ENCODE measurements around the gene NRXN3. TPM values are rescaled to one million over a fixed set of nuclear protein-coding genes. Genes with fewer than 3 reads are reported as not detected.

NRXN3 gene
- total RNA-seq, 1 donor from 2014 or later: not detected

GRCh38 chr14:78790271-78790670, 620.1 kb downstream of the NRXN3 start:
- DNase-seq (ENCODE audit: low read depth in 2 of 2): no peak

GRCh38 chr14:78798757-78799156, 628.6 kb downstream of the NRXN3 start:
- no peak for DNase-seq (ENCODE audit: low read depth in 2 of 2)

GRCh38 chr14:78805570-78805969, 635.4 kb downstream of the NRXN3 start:
- DNase-seq (ENCODE audit: low read depth in 2 of 2): no peak

- DNase-seq (ENCODE audit: low read depth in 2 of 2): peak in 1 of 2 donors; percentile 21
Measured at GRCh38 chr14:78823035-78823434, 652.9 kb downstream of the NRXN3 start.

- no peak for DNase-seq (ENCODE audit: low read depth in 2 of 2)
Measured at GRCh38 chr14:78823516-78823915, 653.3 kb downstream of the NRXN3 start.

GRCh38 chr14:78829274-78829673, 659.1 kb downstream of the NRXN3 start:
- no peak for DNase-seq (ENCODE audit: low read depth in 2 of 2)

- no peak for DNase-seq (ENCODE audit: low read depth in 2 of 2)
Measured at GRCh38 chr14:78834766-78835451, 664.7 kb downstream of the NRXN3 start.

- no peak for DNase-seq (ENCODE audit: low read depth in 2 of 2)
Measured at GRCh38 chr14:78835909-78836308, 665.7 kb downstream of the NRXN3 start.

GRCh38 chr14:78836777-78837176, 666.6 kb downstream of the NRXN3 start:
- DNase-seq (ENCODE audit: low read depth in 2 of 2): peak; percentile 37 to 58

GRCh38 chr14:78838959-78839358, 668.8 kb downstream of the NRXN3 start:
- no peak for DNase-seq (ENCODE audit: low read depth in 2 of 2)

GRCh38 chr14:78840898-78841297, 670.7 kb downstream of the NRXN3 start:
- DNase-seq (ENCODE audit: low read depth in 2 of 2): no peak

GRCh38 chr14:78847801-78848200, 677.6 kb downstream of the NRXN3 start:
- no peak for DNase-seq (ENCODE audit: low read depth in 2 of 2)

GRCh38 chr14:78848234-78848820, 678.2 kb downstream of the NRXN3 start:
- DNase-seq (ENCODE audit: low read depth in 2 of 2): peak; percentile 40 to 58

GRCh38 chr14:78849952-78850351, 679.8 kb downstream of the NRXN3 start:
- no peak for DNase-seq (ENCODE audit: low read depth in 2 of 2)

GRCh38 chr14:78851189-78851588, 681.0 kb downstream of the NRXN3 start:
- no peak for DNase-seq (ENCODE audit: low read depth in 2 of 2)

GRCh38 chr14:78852040-78852439, 681.9 kb downstream of the NRXN3 start:
- DNase-seq (ENCODE audit: low read depth in 2 of 2): no peak

- no peak for DNase-seq (ENCODE audit: low read depth in 2 of 2)
Measured at GRCh38 chr14:78857974-78858373, 687.8 kb downstream of the NRXN3 start.

GRCh38 chr14:78863143-78863542, 693.0 kb downstream of the NRXN3 start:
- DNase-seq (ENCODE audit: low read depth in 2 of 2): peak; percentile 56 to 61

- DNase-seq (ENCODE audit: low read depth in 2 of 2): no peak
Measured at GRCh38 chr14:78872837-78873236, 702.7 kb downstream of the NRXN3 start.

GRCh38 chr14:78873581-78873980, 703.4 kb downstream of the NRXN3 start:
- no peak for DNase-seq (ENCODE audit: low read depth in 2 of 2)

GRCh38 chr14:78875049-78875448, 704.9 kb downstream of the NRXN3 start:
- DNase-seq (ENCODE audit: low read depth in 2 of 2): no peak

- DNase-seq (ENCODE audit: low read depth in 2 of 2): no peak
Measured at GRCh38 chr14:78885884-78886283, 715.7 kb downstream of the NRXN3 start.

GRCh38 chr14:78897443-78897842, 727.3 kb downstream of the NRXN3 start:
- DNase-seq (ENCODE audit: low read depth in 2 of 2): no peak

Data from lung microvascular endothelial cell (primary cell).